BE2C (cell line): ENCODE results near the gene RPS19BP1.

Source experiments
- DNase-seq: peaks from one replicate; pipeline ENCODE4 v3.0.0-alpha.2; 2020
- H3K27me3 ChIP-seq: fragments of 250-450 bp; sonication (Bioruptor Pico); 2 replicates; pipeline ENCODE4 v1.5.1; 2020; ENCODE audit warnings: mild to moderate bottlenecking
- H3K36me3 ChIP-seq: fragments of 250-450 bp; sonication (Bioruptor Pico); 2 replicates; pipeline ENCODE4 v1.5.1; 2020; ENCODE audit warnings: mild to moderate bottlenecking
- H3K4me1 ChIP-seq: fragments of 250-450 bp; sonication (Bioruptor Pico); 2 replicates; pipeline ENCODE4 v1.5.1; 2020
- H3K4me3 ChIP-seq: 2 replicates; pipeline ENCODE4 v1.5.1; 2011; ENCODE audit warnings: low read depth, low read length
- H3K9me3 ChIP-seq: fragments of 250-450 bp; sonication (Bioruptor Pico); 2 replicates; pipeline ENCODE4 v1.5.1; 2020
- TF ChIP-seq, protein P1 (sequence below): IDR thresholded peaks from 2 replicates; pipeline ENCODE4 v1.5.1; 2012; ENCODE audit warnings: mild to moderate bottlenecking, low read depth, low read length

Gene RPS19BP1

DNA sequence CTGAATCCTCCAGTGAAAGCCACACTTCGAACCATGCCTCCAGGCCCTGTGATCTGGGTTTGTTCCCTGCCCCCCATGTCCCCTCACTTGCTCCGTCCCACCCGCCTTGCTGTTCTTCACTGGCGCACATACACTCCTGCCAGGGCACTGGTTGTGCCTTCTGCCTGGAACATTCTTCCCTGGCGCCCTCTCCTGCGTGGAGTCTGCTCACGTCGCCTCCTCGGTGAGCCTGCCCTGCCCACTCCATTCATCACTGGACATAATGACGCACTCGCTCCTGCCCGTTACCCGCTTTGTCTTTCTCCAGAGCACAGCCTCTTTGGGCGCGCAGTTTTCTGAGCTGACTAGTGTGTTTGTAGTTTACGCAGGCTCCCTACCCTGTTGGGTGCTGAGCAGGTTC is 51.5 kb downstream of the RPS19BP1 start:
- Histone ChIP-seq H3K36me3 (no peaks in the 10 kb centered on the region), H3K4me3 (no peak overlapping the region)
- TF ChIP-seq, protein P1, sequence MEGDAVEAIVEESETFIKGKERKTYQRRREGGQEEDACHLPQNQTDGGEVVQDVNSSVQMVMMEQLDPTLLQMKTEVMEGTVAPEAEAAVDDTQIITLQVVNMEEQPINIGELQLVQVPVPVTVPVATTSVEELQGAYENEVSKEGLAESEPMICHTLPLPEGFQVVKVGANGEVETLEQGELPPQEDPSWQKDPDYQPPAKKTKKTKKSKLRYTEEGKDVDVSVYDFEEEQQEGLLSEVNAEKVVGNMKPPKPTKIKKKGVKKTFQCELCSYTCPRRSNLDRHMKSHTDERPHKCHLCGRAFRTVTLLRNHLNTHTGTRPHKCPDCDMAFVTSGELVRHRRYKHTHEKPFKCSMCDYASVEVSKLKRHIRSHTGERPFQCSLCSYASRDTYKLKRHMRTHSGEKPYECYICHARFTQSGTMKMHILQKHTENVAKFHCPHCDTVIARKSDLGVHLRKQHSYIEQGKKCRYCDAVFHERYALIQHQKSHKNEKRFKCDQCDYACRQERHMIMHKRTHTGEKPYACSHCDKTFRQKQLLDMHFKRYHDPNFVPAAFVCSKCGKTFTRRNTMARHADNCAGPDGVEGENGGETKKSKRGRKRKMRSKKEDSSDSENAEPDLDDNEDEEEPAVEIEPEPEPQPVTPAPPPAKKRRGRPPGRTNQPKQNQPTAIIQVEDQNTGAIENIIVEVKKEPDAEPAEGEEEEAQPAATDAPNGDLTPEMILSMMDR: no peak

DNA sequence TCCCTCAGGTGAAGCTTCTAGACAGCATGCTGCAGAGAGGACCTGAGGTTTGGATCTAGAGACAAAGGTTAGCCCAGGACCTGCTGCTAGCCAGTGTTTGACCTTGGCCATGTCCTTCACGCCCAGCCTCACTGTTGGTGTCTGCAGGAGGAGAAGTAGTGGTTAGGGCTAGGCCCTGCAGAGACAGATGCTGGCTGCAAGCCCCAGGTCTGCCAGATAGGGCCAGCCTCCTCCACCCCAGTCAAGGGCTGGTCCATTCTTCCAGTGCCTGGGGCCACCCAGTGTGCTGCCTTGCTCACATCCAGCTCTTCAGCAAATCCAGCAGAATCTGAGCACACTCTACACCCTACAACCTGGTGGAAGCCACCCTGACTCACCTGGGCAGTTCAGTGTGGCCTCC is 52.0 kb downstream of the RPS19BP1 start:
- no peaks in the 10 kb centered on the region for H3K36me3 ChIP-seq
- TF ChIP-seq, protein P1: no peak
- H3K4me1 ChIP-seq: peaks cover 7% of the 10 kb centered on the region
- H3K27me3 ChIP-seq: no peaks in the 10 kb centered on the region
- H3K9me3 ChIP-seq: no peaks in the 10 kb centered on the region
- no peak overlapping the region for H3K4me3 ChIP-seq
- DNase-seq: no peak

More for the DNA sequence above, 51.5 kb downstream of the RPS19BP1 start:
- no peaks in the 10 kb centered on the region for H3K9me3 ChIP-seq
- H3K27me3 ChIP-seq: no peaks in the 10 kb centered on the region
- H3K4me1 ChIP-seq: peaks cover 2% of the 10 kb centered on the region; the same call in 1 of the 2 replicates
- DNase-seq: no peak

DNA sequence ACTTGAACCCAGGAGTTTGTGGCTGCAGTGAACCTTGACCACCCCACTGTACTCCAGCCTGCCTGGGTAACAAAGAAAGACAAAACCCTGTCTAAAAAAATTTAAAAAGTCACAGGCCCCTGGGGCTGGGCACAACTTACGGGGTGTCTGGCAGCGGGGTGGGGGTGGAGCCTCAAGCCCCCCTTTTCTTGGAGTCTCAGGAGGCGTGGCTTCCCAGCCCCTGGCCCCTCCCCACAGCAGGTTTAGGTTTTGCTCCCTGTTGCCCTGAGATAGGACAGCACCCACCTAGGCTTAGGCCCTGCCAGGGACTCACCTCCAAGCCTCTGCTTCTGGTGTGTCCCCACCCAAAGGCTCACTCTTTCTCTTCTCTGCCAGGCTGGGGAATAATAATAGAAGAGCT is 53.3 kb downstream of the RPS19BP1 start:
- no peaks in the 10 kb centered on the region for H3K36me3 ChIP-seq
- TF ChIP-seq, protein P1: no peak

More for the DNA sequence above, 53.3 kb downstream of the RPS19BP1 start:
- Histone ChIP-seq H3K27me3 (no peaks in the 10 kb centered on the region), H3K4me3 (no peak overlapping the region), H3K9me3 (no peaks in the 10 kb centered on the region), H3K4me1 (peaks cover 20% of the 10 kb centered on the region)
- no peak for DNase-seq
